Natural killer cell (primary cell): ENCODE results near the gene ACSS1. TPM values are rescaled to one million over a fixed set of nuclear protein-coding genes. Genes with fewer than 3 reads are reported as not detected.
A peak's percentile ranks its signal among the peaks of the same experiment; 100 is the strongest.

Experiments used
- ATAC-seq, 3 donors: fragments of 150-1000 bp in 2 of 3; fragments of 200-7000 bp in 1 of 3; cut with Tn5 transposase; 1 replicate in 1 of 3; 2 replicates in 2 of 3; pipeline ENCODE4 v1.10.0; 2021; ENCODE audit warnings: mild to moderate bottlenecking in 2 of 3, moderate library complexity in 2 of 3
- DNase-seq, 2 donors: peaks; one replicate each; pipeline versions ENCODE4 v3.0.0 to v3.0.0-alpha.2; 2013 to 2021; ENCODE audit warnings: mixed read lengths in 1 of 2
- H3K27ac ChIP-seq: one replicate; pipeline ENCODE4 v1.5.1; 2013; ENCODE audit warnings: mild to moderate bottlenecking, low read length
- H3K27me3 ChIP-seq: one replicate; pipeline ENCODE4 v1.6.1; 2013; ENCODE audit warnings: low read length; ENCODE audit not compliant: control insufficient read depth, insufficient read depth
- H3K36me3 ChIP-seq: one replicate; pipeline ENCODE4 v1.6.1; 2013; ENCODE audit warnings: low read length; ENCODE audit not compliant: control insufficient read depth, insufficient read depth
- H3K4me1 ChIP-seq: one replicate; pipeline ENCODE4 v1.6.1; 2013; ENCODE audit warnings: low read length; ENCODE audit not compliant: control insufficient read depth, insufficient read depth
- H3K4me3 ChIP-seq: one replicate; pipeline ENCODE4 v1.5.1; 2013; ENCODE audit warnings: low read length
- H3K9me3 ChIP-seq: one replicate; pipeline ENCODE4 v1.6.1; 2013; ENCODE audit warnings: low read length; ENCODE audit not compliant: control insufficient read depth, insufficient read depth
- H3K27ac Mint-ChIP-seq, 2 donors: one replicate each; pipeline ENCODE4 v1.8.0; 2022; ENCODE audit warnings: mild to moderate bottlenecking in 2 of 2, mixed read lengths in 2 of 2, moderate library complexity in 1 of 2
- H3K27me3 Mint-ChIP-seq, 2 donors: one replicate each; pipeline ENCODE4 v1.8.0; 2022; ENCODE audit warnings: low read depth in 2 of 2, mixed read lengths in 2 of 2
- H3K36me3 Mint-ChIP-seq: one replicate; pipeline ENCODE4 v1.8.0; 2022; ENCODE audit warnings: mixed read lengths
- H3K4me1 Mint-ChIP-seq, 2 donors: one replicate each; pipeline ENCODE4 v1.8.0; 2022; ENCODE audit warnings: mixed read lengths in 2 of 2
- H3K4me3 Mint-ChIP-seq: one replicate; pipeline ENCODE4 v1.8.0; 2022; ENCODE audit warnings: mild to moderate bottlenecking, moderate library complexity, mixed read lengths
- H3K9me3 Mint-ChIP-seq, 2 donors: one replicate each; pipeline ENCODE4 v1.8.0; 2022; ENCODE audit warnings: mixed read lengths in 2 of 2
- WGBS: methylation state at CpG from one replicate; pipeline ENCODE4 v1.1.7; 2013; ENCODE audit warnings: missing lambda C conversion rate; ENCODE audit not compliant: insufficient coverage; 5-methylcytosine and 5-hydroxymethylcytosine counted together
- intact Hi-C: fragments of 100-400 bp; cut with micrococcal nuclease; formaldehyde crosslinking; loops from one replicate; pipeline ENCODE4 v1.14.2; 2022
- total RNA-seq, 4 donors: library from RNA; stranded (reverse); fragments of 120-200 nt in 1 of 4; gene quantifications; one replicate each; pipeline versions ENCODE4 v1.2.3 to v1.2.4, GENCODE V29; 2013 to 2022
- TF ChIP-seq, protein P1 (sequence below): fragments of 200-600 bp; IDR thresholded peaks from one replicate; pipeline ENCODE4 v1.8.0; 2022; ENCODE audit warnings: antibody characterized with exemption

The ACSS1 gene
- total RNA-seq, 3 donors from 2014 or later (not counting 1 experiment from before 2014, with no cell fraction given) = 46.3 to 67.4 (median 57.4) TPM

DNA sequence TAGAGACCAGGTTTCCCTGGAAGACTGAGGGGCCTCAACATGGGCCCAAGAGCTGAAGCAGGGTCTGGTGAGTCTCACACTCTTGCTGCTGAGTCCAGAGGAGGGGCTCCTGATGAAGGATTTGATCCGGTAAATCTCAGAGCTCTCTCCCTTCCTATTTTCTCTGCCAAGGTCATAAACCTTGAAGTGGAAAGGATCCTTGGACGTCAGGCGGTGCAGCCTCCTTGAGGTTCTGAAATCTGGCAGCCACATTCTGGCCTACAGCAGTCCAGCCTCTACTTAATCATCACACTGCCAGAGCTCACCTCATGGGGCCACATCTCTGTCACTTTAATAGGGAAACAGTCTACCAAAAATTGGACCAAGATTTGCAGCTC lies 24.0 kb downstream of the ACSS1 start:
- intact Hi-C loops = no loop called here
- Histone ChIP-seq H3K36me3 (peaks cover 21% of the 10 kb centered on the region), H3K4me3 (no peak overlapping the region), H3K4me1 (peaks cover 33% of the 10 kb centered on the region), H3K27me3 (no peaks in the 10 kb centered on the region), H3K9me3 (no peaks in the 10 kb centered on the region), H3K27ac (no peak overlapping the region)
- TF ChIP-seq, protein P1, sequence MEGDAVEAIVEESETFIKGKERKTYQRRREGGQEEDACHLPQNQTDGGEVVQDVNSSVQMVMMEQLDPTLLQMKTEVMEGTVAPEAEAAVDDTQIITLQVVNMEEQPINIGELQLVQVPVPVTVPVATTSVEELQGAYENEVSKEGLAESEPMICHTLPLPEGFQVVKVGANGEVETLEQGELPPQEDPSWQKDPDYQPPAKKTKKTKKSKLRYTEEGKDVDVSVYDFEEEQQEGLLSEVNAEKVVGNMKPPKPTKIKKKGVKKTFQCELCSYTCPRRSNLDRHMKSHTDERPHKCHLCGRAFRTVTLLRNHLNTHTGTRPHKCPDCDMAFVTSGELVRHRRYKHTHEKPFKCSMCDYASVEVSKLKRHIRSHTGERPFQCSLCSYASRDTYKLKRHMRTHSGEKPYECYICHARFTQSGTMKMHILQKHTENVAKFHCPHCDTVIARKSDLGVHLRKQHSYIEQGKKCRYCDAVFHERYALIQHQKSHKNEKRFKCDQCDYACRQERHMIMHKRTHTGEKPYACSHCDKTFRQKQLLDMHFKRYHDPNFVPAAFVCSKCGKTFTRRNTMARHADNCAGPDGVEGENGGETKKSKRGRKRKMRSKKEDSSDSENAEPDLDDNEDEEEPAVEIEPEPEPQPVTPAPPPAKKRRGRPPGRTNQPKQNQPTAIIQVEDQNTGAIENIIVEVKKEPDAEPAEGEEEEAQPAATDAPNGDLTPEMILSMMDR = no peak
- Mint-ChIP-seq H3K4me3 (no peak overlapping the region), H3K27ac (peak overlapping the region in 1 of 2 donors; percentile 53), H3K36me3 (no peaks in the 10 kb centered on the region), H3K9me3 (no peaks in the 10 kb centered on the region), H3K4me1 (peaks cover 48 to 61% of the 10 kb centered on the region in 2 donors), H3K27me3 (no peaks in the 10 kb centered on the region)
- DNase-seq (no peak), ATAC-seq (no peak)
- 100% methylated on average over 3 of the region's 3 CpGs for WGBS

DNA sequence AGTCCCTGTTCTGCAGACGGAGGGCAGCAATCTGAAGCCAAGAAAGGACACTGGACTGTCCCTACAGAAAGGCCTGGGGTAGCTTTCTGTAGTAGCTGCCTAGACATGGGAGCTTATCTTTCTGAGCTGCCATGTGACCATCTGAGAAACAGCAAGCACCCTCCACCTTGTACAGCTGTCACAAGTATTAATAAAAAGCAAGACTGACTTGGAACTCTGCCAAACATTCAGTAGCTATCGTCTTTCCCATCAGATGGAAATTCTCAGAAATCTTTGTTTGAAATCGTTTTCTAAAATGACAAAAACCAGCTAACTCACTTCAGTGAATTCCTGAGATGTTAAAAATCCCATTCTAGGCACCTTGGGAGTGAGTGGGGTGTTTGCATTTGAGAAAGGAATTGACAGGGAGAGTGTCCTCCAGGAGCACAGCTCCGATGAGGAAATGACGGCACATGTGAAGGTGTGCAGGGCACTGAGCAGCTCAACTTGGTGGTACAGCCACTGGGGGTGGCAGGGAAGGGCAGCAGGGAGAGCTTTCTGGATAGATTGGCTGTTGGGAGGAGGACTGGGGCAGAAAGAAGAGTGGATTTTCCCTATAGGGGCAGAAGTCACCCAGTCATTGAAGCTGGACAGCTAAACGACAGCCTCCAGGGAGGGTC lies 24.5 kb downstream of the ACSS1 start:
- Histone ChIP-seq H3K36me3 (peaks cover 24% of the 10 kb centered on the region), H3K9me3 (no peaks in the 10 kb centered on the region), H3K27ac (no peak overlapping the region), H3K4me1 (peaks cover 28% of the 10 kb centered on the region), H3K27me3 (no peaks in the 10 kb centered on the region), H3K4me3 (no peak overlapping the region)
- H3K4me1 Mint-ChIP-seq = peaks cover 45 to 61% of the 10 kb centered on the region in 2 donors
- no peaks in the 10 kb centered on the region for H3K9me3 Mint-ChIP-seq
- 79% methylated on average over 6 of the region's 6 CpGs for WGBS
- no peaks in the 10 kb centered on the region for H3K27me3 Mint-ChIP-seq
- intact Hi-C loops = no loop called here
- no peak for DNase-seq
- TF ChIP-seq, protein P1 = no peak
- ATAC-seq = no peak
- no peak overlapping the region for H3K4me3 Mint-ChIP-seq
- H3K27ac Mint-ChIP-seq = peak overlapping the region in 1 of 2 donors; percentile 33
- no peaks in the 10 kb centered on the region for H3K36me3 Mint-ChIP-seq

DNA sequence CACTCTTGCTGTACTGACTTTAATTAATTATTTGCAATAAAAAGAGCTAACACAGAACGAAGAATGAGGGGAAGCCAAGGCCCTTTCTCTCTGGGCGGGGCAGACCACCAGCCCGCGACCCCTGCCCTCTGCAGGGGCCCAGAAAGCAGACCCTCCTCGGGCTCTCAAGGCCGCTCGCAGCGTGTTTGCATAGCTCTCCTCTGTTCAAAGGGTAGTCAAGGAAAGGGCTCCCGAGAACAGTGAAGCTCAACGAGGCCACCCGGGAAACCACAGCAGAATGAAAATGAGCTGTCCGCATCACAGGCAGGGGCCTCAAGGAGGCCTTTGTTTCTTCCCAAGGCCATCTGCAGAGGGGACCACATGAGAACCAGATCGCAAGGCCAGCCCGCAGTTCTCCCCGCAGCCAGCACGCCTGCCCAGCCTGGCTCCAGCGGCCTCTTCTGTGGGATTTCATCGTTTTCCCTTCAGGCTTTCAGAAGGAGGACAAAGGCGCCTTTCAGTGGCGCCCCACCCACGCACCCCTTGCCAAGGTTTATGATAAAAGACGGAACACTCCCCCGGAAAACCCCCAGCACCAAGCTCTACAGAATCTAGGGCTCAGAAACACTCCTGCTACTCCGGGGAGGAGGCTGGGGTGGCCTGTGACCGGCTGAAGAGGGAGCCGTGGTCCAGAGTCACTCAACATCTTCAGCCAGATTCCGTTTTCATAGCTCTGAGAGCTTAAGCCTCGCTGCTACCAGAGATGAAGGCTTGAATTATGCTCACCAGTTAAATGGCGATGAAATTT lies 25.3 kb downstream of the ACSS1 start:
- DNase-seq (no peak), ATAC-seq (no peak)
- Mint-ChIP-seq H3K4me1 (peaks cover 38 to 56% of the 10 kb centered on the region in 2 donors), H3K27ac (peak overlapping the region in 1 of 2 donors; percentile 33), H3K36me3 (no peaks in the 10 kb centered on the region), H3K4me3 (no peak overlapping the region), H3K27me3 (no peaks in the 10 kb centered on the region), H3K9me3 (no peaks in the 10 kb centered on the region)
- TF ChIP-seq, protein P1 = no peak
- intact Hi-C loops = no loop called here
- no peak overlapping the region for H3K27ac ChIP-seq
- peaks cover 24% of the 10 kb centered on the region for H3K36me3 ChIP-seq
- no peak overlapping the region for H3K4me3 ChIP-seq
- no peaks in the 10 kb centered on the region for H3K9me3 ChIP-seq
- 93% methylated on average over 29 of the region's 29 CpGs for WGBS
- no peaks in the 10 kb centered on the region for H3K27me3 ChIP-seq
- peaks cover 21% of the 10 kb centered on the region for H3K4me1 ChIP-seq
